Measurements from ENCODE around the gene MED15. TPM values are rescaled to one million over a fixed set of nuclear protein-coding genes. Genes with fewer than 3 reads are reported as not detected.

Gene MED15
- total and polyA plus RNA-seq, 2 of the 8 experiments (the other 6 are each of a cell fraction or from before 2014, with no cell fraction given): 28.3 to 57.1 TPM

GRCh38 chr22:20523086-20523983 lies 15.9 kb downstream of the MED15 start:
- no peak overlapping the region for H3K14ac ChIP-seq (ENCODE audit: insufficient read length)
- H3K23ac ChIP-seq (ENCODE audit: insufficient read length): no peak overlapping the region
- no peak overlapping the region for H4K91ac ChIP-seq (replicated peaks; ENCODE audit: insufficient read length, low read length)
- ChIA-PET CTCF (ENCODE audit: partially characterized antibody) (interaction anchor here (0.9 to 3.1 kb wide), 6 partner anchors 9 to 44 kb away, joined by 3 to 9 read pairs (median 4); no protein-coding TSS in a partner anchor), POLR2A (ENCODE audit: partially characterized antibody) (interaction anchor here (0.9 to 1.3 kb wide), 2 partner anchors 9 to 16 kb away, joined by 3 to 4 read pairs; partner anchors contain the start of gene MED15)
- no peak overlapping the region for H2BK15ac ChIP-seq (ENCODE audit: low read length)
- H2BK5ac ChIP-seq (ENCODE audit: low read depth, low read length): no peak overlapping the region
- H3K23me2 ChIP-seq (ENCODE audit: low read depth, low read length): no peaks in the 10 kb centered on the region
- no peak overlapping the region for H2BK120ac ChIP-seq (replicated peaks; ENCODE audit: low read depth, low read length)
- H2BK12ac ChIP-seq (ENCODE audit: low read depth, low read length): no peak overlapping the region
- peaks cover 13 to 14% of the 10 kb centered on the region in 2 experiments for H4K20me1 ChIP-seq (replicated peaks in 1 of 2; ENCODE audit: control insufficient read depth in 1 of 2, insufficient read depth in 2 of 2, low read length in 2 of 2)
- H3K9ac ChIP-seq (replicated peaks in 1 of 4; ENCODE audit: extremely low read depth in 1 of 4, low read depth in 3 of 4, low read length in 3 of 4): no peak overlapping the region
- peaks cover 21% of the 10 kb centered on the region for H3K79me1 ChIP-seq (ENCODE audit: low read depth, low read length)
- 0 out of 4 replicates have a peak, but pooled peaks cover 0 to under 1% of the 10 kb centered on the region in 2 experiments for H3K9me3 ChIP-seq (ENCODE audit: insufficient read depth in 2 of 2, low read depth in 1 of 2, low read length in 1 of 2)
- no peak overlapping the region for H4K8ac ChIP-seq (ENCODE audit: extremely low read depth, insufficient read depth, low read length)
- peaks cover 0 to 6% (median 1%) of the 10 kb centered on the region in 4 experiments; a peak in 3 of 7 replicates for H3K4me1 ChIP-seq (replicated peaks in 1 of 4; ENCODE audit: control insufficient read depth in 3 of 4, insufficient read depth in 4 of 4, low read length in 3 of 4)
- no peak overlapping the region for H2BK20ac ChIP-seq (ENCODE audit: low read length)
- no peak overlapping the region for H3K27ac ChIP-seq (ENCODE audit: low read depth, low read length)
- H3K4me2 ChIP-seq (ENCODE audit: insufficient read depth in 1 of 2, low read depth in 2 of 2, low read length in 2 of 2): no peak overlapping the region
- no peak for DNase-seq (ENCODE audit: low read depth in 1 of 2, low spot score in 2 of 2)
- H3K4me3 ChIP-seq (ENCODE audit: extremely low read depth in 1 of 4, insufficient read depth in 2 of 4, low read depth in 3 of 4, low read length in 4 of 4): no peak overlapping the region
- peaks cover 6 to 55% of the 10 kb centered on the region in 2 experiments for H3K79me2 ChIP-seq (ENCODE audit: control insufficient read depth in 1 of 2, insufficient read depth in 2 of 2, low read length in 2 of 2)
- no peak overlapping the region for H2AFZ ChIP-seq (ENCODE audit: low read length)
- H3K36me3 ChIP-seq (ENCODE audit: control insufficient read depth in 2 of 4, insufficient read depth in 4 of 4, low read length in 3 of 4): peaks cover 0 to 4% (median 3%) of the 10 kb centered on the region in 4 experiments; a peak in 4 of 8 replicates
- 88% methylated on average over 7 of the region's 7 CpGs; no CpG with 5 or more reads in 1 of the 2 experiments for whole genome bisulfite sequencing, 2 experiments (ENCODE audit: extremely low coverage in 1 of 2, insufficient coverage in 1 of 2, insufficient read length in 1 of 2, insufficient replicate concordance in 2 of 2, low coverage in 1 of 2, low lambda C conversion rate in 2 of 2, missing lambda C conversion rate in 1 of 2)
- H3K4ac ChIP-seq (replicated peaks; ENCODE audit: insufficient read length, low read depth, low read length): no peak overlapping the region
- H4K5ac ChIP-seq (ENCODE audit: insufficient read length, low read depth, low read length): no peak overlapping the region
- no peak for TF ChIP-seq SP2 (IDR thresholded peaks at IDR 0.05; ENCODE audit: low read length)
- no peak for TF ChIP-seq CTCF (IDR thresholded peaks at IDR 0.05; ENCODE audit: control extremely low read depth in 1 of 3, insufficient read depth in 1 of 3, low read depth in 1 of 3, low read length in 3 of 3)
- no peak for TF ChIP-seq NRF1 (IDR thresholded peaks at IDR 0.05; ENCODE audit: low read depth, low read length)
- TF ChIP-seq RNF2 (IDR thresholded peaks at IDR 0.05; ENCODE audit: borderline replicate concordance, low read depth, low read length, missing control alignments, poor library complexity, severe bottlenecking): no peak
- TF ChIP-seq MAX (IDR thresholded peaks at IDR 0.05): 0 out of 2 replicates have a peak, but pooled peaks have one; percentile 27
- H3K27me3 ChIP-seq (replicated peaks in 1 of 4; ENCODE audit: control insufficient read depth in 3 of 4, extremely low read depth in 1 of 4, insufficient read depth in 3 of 4, low read length in 3 of 4): no peaks in the 10 kb centered on the region
- FAIRE-seq: no peak
- no peak overlapping the region for H3K18ac ChIP-seq (ENCODE audit: extremely low read depth, low read length)
- no peak overlapping the region for H2AK5ac ChIP-seq (ENCODE audit: low read depth, low read length)
- H3K56ac ChIP-seq (replicated peaks; ENCODE audit: insufficient read length, low read depth, low read length): no peak overlapping the region

Measured in H1 (cell line).